SJCRH30 (cell line): Measurements from ENCODE around the gene HNF1A. TPM values are rescaled to one million over a fixed set of nuclear protein-coding genes. Genes with fewer than 3 reads are reported as not detected.

Experiments
- total RNA-seq: library from RNA; depleted of rRNA; stranded (reverse); fragments of >200 nt; shearing (Covaris generic); gene quantifications from 2 replicates; pipeline ENCODE4 v1.2.3, GENCODE V29; 2014; rRNA removed

The HNF1A gene
- total RNA-seq, 1 experiment from 2014 or later, result 0.04 TPM

Other genes starting within 250 kb of the HNF1A start
- 14.9 and 16.1 TPM in 2 replicates for gene SPPL3, start 74.2 kb upstream of the HNF1A start, total RNA-seq
- gene C12orf43, start 37.9 kb downstream of the HNF1A start, total RNA-seq, result 17.2 and 18.9 TPM in 2 replicates
- not detected in 2 replicates for gene OASL, start 60.7 kb downstream of the HNF1A start, total RNA-seq
- 1.3 and 2.5 TPM in 2 replicates for gene P2RX7, start 154.3 kb downstream of the HNF1A start, total RNA-seq
- 5.7 and 6.1 TPM in 2 replicates for gene P2RX4, start 231.6 kb downstream of the HNF1A start, total RNA-seq